HL-60 (cell line): ENCODE results near the gene PEX10.

Source experiments
- CTCF ChIP-seq: IDR thresholded peaks from one replicate; pipeline ENCODE4 v1.5.1; 2011; ENCODE audit warnings: low read length, control low read depth, inconsistent platforms; ENCODE audit not compliant: insufficient read depth
- POLR2AphosphoS5 ChIP-seq: IDR thresholded peaks from 2 replicates; pipeline ENCODE4 v1.6.1; 2012; ENCODE audit warnings: low read depth
- REST ChIP-seq: IDR thresholded peaks from 2 replicates; pipeline ENCODE4 v1.6.1; 2012; ENCODE audit warnings: low read depth; ENCODE audit not compliant: insufficient replicate concordance

- TF ChIP-seq CTCF, result no peak
- TF ChIP-seq POLR2AphosphoS5, result no peak
- TF ChIP-seq REST, result no peak
Observed at GRCh38 chr1:2409745-2410144, 2.6 kb downstream of the PEX10 start.
